Measurements from ENCODE around the gene TBCD.

Gene TBCD

DNA sequence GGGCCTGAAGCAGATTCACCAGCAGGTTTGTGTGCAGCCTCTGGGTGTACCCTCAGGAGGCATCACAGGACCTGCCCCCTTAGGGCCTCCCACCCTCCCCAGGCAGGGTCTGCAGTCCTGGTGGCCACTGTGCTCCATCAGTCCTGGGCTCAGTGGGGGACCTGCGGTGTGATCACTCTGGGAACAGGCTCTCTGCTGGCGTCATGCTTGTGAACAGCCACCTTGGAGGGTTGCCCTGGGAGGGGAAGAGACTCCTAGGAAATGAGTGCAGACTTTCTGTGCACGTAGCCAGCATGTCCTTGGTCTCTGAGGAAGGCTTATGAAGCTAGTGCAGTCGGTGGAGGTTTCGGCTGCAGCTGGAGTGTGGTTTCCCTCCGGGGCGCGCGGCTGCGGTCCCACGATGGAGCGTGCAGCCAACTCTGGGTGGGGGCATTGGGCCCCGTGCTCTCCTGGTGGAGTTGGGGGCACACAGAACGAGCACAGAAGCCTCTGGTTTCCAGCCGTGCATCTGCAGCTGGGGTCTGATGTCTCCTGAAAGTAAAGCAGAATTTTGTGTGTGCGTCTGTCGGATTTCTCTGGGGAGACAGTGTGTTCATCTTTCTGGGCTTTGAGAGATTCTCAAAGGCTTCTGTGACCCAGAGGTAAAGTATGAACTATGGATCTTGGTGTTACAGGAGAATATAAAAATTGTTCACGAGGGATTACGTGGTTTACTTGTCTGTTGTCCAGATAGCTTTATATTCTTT is 156.1 kb downstream of the TBCD start:
- DNase-seq (ENCODE audit: low spot score): no peak

DNA sequence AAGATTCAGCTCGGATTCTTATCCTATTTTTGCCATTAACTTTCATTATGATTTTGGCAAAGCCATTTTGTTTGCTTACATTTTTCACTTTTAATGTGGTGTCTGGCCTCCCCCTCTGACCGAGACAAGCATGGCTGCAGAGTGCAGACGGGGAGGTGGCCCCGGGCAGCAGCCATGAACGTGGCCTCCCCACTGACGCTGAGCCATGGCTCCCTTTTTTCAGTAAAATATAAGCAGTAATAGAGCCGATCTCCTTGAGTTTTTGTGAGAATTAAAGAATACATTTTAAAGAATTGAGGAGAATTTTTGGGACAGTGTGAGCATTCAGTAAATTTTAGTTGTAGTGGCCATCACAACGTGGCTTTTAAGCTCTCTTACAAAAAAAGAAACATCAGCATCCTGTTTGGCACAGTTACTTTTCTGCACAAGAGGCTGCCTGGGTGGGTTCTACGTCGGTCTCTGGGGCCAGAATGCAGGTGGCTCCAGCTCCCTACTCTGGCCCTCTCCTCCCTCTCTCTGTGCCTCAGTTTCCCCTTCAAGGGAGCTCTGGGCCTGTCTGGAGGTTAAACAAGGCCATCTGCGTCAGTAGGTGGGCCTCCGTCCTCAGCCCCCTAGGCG is 156.8 kb downstream of the TBCD start:
- DNase-seq (ENCODE audit: low spot score): no peak

DNA sequence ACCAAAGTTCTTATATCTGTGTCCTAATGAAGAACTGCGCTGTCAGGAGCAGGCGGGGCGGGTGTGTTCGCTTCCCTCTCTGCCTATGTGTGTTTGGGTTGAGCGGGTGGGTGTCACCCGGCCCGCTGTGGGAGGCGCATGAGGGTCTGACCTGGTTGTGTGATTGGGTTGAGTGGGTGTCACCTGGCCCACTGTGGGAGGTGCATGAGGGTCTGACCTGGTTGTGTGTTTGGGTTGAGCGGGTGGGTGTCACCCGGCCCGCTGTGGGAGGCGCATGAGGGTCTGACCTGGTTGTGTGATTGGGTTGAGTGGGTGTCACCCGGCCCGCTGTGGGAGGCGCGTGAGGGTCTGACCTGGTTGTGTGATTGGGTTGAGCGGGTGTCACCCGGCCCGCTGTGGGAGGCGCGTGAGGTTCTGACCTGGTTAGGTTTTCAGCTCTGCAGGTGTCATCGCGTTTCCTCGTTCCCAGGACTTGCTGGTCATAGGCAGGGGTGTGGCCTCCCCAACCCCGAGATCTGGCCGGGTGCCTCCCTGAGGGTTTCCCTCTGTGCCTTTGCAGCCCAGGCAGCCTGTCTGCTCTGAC is 157.5 kb downstream of the TBCD start:
- peak; percentile 31 for DNase-seq (ENCODE audit: low spot score)

DNA sequence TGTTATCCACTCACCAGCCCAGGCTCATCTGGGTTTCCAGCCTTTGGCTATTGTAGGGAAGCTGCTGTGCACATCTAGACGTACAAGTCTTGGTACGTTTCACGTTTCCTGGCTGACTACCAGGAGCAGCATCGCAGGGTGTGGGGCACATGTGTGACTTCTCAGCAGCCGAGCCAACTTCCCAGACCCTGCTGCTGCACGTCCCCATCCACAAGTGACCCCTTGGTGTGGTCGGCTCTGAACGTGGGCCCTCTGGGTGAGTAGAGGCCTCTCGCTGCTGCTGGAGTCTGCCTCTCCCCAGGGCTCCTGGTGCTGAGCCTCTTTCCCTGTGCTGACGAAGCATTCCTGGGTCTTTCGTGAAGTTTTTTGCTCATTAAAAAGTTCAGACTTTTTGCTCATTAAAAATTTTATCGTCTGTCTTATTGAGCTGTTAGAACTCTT is 158.2 kb downstream of the TBCD start:
- peak; percentile 12 for DNase-seq (ENCODE audit: low spot score)

DNA sequence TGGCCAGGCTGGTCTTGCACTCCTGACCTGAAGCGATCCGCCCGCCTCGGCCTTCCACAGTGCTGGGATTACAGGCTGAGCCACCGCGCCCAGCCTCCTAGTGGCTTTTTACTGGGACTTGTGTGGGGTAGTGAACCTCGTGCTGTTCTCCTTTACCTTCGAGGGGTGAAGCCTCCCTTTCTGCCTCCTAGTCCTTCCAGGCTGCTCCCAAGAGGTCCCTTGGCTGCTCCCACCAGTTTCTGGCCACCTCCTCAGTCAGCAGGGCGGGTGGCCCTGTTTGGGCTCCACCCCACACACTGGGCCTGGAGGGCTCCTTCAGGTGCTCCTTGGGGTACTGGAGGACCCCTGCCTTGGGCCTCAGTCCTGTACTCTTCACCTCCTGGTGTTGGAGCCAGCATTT is 158.9 kb downstream of the TBCD start:
- DNase-seq (ENCODE audit: low spot score): no peak

DNA sequence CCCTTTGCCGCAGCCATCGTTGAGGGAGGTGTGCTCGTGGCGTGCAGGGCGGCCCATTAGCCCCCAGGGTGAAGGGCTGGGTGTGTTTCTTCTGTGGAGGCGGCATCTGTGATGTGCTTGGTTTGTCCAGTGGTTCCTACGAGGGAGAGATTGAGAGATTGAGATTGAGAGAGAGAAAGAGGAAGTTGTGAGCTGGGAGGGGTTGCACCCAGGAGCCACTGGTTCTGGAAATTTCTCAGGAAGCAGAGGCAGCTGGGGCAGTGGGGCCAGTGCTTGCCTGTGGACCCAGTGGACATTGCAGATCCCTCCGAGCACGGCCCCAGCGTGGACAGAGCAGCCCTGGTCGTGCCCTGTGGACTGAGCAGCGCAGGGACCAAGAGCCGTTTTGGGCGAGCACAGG is 160.0 kb downstream of the TBCD start:
- no peak for DNase-seq (ENCODE audit: low spot score)

DNA sequence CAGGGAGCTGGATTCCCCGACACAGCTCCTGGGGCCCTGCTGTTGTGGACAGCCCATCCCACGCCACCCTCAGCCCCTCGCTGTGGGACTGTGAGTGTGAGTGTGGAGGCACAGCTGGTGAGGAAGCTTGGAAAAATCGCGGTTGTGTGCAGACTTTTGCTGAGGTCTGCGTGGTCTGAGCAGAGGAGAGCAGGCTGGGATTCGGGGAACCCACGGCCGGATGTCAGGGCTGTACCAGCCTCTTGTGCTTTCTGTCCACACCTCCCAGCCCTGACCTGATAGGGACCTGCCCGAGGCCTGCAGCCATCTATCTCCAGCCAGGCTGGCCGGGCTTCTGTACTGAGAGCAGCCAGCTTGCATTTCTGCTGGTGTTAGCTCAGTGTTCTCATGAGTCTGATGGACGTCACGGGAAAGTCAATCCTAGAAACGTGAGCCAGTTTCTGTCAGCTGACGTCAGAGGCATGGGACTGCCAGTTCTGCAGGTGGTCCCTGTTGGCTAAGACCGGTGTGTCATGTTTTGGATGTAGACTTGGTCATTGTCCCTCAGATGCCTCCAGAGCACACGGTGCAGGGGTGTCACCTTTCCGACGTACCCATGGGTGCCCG is 160.7 kb downstream of the TBCD start:
- no peak for DNase-seq (ENCODE audit: low spot score)

DNA sequence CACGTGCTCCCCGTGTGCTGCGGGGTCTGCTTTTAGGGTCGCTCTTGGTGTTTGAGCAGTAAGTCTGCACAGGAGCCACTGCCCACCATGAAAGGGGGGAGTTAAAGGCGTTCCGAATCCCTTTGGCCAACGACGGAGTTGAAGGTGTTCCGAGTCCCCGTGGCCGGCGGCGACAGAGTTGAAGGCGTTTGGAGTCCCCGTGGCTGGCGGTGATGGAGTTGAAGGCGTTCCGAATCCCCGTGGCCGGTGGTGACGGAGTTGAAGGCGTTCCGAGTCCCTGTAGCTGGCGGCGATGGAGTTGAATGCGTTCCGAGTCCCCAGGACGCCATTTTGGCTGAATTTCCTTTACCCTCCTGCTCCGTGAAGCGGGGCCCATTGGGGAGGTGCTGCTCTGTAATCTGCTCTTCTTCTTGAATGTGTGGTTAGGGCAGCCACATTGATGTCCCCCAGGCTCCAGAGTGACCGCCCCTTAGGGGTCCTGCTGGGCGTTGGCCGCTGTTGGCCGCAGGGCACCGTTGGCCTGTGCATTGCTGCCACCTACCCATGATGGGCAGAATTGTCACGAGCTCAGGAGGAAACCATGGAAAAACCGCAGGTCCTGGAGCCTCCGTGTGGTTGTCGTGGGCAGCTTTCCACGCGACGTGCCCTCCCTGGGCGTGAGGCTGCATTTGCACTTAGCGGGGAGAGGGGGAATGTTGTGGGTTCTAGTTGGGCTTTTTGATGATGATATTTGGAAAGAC is 161.6 kb downstream of the TBCD start:
- DNase-seq (ENCODE audit: low spot score): no peak

DNA sequence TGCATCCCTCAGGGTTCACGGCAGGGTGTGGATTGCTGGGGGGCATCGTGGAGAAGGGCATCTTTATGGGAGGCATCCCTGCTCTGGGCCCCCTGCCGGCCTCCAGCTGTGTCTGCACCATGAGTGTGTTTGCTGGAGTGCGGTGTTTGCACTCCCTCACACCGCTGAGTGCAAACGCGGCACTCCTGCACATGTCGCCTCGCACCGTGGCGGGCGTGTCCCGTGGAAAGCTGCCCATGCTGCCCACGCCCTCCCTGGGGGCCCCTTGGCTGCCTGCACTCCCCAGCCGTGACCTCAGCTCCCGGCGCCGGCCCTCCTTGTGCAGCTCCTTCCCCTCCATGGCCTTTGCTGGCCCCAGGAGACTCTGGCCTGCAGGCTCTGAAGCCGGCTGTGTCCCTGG is 162.5 kb downstream of the TBCD start:
- peak; percentile 71 for DNase-seq (ENCODE audit: low spot score)

DNA sequence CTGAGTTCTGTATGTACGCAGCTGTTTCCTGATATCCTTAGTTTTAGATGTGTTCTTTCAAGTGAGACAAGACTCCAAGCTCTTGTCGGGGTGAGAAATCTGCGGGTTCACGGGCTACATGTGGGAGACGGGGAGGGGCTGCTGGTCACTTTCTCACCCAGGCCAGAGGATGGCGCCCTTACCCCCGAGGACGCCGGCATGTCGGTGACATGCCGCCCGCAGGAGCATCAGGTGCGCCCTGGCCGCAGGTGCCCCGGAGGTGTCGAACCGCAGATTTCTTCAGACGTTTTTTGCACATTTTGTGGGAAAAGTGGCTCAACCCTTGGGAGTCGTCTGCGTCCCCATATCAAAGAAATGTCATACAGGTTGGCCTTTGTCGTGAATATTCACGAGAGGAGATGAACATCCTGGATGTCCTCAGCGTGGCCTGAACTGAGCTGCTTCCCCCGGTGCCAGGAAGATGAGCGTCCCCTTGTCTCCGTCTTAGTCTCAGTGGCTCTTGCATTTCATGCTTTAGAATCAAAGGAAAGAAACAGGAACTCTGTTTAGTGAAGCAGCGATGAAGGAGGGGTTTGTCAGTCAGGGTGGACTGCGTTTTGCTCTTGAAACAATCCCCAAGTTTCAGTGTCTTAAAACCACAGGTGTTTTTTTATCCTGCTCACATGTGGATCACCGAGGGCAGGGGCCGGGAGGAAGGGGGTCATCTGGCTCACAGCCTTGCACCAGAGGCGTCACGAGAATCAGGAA is 163.3 kb downstream of the TBCD start:
- no peak for DNase-seq (ENCODE audit: low spot score)

DNA sequence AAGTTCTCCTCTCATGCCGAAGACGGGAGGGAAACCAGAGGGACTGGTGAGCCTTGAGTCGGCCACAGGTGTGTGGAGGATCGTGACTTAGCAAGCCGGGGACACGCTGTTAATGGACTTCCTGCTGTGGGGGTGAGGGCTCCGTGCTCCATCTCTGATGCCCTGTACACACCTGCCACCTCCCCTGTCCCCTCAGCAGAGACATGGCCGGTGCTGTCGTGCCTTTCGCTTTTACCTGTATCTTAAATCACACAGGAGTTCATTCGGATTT is 163.8 kb downstream of the TBCD start:
- DNase-seq (ENCODE audit: low spot score): no peak

DNA sequence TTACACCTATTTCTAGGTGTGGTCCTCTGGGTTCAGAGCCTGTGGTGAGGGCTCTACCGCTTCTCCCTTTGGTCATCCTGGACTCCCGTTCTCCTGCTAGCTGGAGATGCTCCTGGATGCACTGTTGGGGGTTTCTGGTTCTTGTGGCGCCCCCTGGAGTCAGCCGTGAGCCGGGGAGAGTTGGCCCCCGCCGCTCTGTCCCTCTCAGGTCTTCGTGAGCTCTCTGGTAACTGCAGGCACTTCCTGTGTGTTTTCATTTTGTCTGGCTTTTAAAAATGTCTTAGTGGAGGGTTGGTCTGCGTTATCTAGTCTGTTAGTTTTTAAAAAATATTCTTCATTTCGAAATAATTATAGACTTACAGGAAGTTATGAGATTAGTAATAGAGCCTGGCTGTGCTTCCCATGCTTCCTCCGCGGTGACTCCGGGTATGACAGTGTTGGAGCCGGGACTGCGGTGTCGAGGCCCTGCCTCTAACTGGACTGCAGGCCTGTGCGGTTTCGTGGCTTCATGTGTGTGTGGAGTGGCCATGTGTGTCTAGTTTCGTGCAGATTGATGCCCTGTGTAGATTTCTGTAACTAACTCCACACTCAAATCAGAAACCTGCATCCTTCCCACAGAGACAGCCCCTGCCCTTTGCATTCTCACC is 166.0 kb downstream of the TBCD start:
- DNase-seq (ENCODE audit: low spot score): peak; percentile 20

DNA sequence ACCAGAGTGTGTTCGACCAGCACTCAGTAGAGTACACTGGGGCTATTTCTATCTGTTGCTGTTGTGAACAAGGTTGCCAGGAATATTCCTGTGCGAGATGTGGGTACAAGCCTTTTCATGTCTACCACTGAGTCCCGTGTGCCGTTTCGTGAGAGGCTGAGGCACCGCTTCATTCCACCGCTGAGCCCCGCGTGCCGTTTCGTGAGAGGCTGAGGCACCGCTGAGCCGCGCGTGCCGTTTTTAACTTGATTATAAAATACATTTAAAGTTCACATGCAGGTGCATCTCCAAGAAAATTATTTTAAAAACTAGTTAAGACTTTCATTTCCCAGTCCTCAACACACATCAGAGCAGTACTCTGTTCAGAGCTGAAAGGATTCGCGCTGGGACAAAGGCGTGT is 166.6 kb downstream of the TBCD start:
- DNase-seq (ENCODE audit: low spot score): no peak

DNA sequence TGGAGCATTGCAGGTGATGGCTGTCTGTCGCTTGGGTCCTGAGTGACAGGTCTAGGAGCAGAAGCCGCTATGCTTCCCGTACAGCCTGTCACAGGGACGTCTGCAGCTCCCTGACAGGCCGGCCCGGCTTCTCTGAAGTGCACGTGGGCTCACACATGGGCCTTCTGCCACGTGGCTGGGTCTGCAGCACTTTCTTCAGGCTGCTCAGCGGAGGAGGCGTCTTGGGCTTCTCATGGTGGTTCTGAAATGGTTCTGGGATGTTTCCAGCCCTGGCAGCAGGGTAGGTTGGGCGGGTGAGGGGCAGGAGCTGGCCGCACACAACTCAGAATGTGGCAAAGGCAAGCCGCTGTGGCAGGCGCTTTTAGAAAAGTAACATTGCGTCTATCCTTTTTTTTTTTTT is 168.3 kb downstream of the TBCD start:
- no peak for DNase-seq (ENCODE audit: low spot score)

DNA sequence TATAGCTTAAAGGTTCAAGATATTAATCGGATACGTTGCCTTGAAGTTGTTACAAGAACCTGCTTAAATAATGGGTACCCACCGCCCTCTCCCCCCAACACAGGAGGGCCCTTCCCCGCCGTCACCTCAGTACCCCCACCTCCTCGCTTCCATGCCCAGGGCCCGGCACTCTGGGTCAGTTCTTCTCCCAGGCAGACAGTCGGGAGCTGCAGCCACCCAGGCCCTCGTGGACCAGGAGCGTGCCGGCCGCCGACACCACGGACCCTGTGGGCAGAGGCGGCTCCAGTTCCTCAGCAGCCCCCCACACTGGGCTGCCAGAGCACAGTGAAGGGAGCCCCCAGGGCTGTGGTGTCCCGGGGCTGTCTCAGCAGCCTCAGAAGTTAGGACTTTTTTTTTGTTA is 168.8 kb downstream of the TBCD start:
- no peak for DNase-seq (ENCODE audit: low spot score)

DNA sequence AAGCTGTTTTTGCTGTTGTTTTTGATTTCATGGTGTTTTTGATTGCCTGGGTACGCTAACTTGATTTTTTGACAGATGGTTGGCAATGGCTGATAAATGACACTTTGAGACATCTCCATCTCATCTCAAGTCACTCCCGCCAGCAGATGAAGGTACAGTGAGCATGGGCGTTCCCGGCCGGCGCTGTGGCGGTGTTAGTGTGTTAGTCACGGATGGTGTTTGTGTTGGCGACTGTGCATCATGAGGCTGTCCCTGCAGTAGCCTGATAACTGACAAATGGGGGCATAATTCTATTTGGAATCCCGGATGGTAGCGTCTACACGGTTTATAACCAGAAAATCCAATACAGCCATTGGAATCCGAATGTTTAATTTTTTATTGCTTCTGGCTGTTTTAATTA is 169.6 kb downstream of the TBCD start:
- no peak for DNase-seq (ENCODE audit: low spot score)

DNA sequence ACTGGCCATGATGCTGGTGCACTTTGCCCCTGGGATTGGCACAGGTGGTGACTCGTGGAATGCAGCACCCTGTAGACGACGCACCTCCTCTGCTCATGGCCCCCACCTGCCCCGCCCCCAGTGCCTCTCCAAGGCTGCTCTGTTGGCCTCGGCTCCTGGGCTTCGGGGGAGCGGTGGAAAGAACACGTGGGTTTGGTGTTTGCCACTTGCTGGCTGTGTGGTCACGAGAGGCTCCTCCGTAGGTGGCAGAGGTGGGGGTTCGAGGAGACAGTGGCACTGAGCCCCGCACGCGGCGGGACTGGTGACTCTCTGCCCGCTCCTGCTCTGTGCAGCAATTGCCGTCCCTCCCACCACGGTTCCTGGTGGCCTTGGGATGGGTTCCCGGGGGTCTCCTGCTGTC is 170.8 kb downstream of the TBCD start:
- DNase-seq (ENCODE audit: low spot score): no peak

DNA sequence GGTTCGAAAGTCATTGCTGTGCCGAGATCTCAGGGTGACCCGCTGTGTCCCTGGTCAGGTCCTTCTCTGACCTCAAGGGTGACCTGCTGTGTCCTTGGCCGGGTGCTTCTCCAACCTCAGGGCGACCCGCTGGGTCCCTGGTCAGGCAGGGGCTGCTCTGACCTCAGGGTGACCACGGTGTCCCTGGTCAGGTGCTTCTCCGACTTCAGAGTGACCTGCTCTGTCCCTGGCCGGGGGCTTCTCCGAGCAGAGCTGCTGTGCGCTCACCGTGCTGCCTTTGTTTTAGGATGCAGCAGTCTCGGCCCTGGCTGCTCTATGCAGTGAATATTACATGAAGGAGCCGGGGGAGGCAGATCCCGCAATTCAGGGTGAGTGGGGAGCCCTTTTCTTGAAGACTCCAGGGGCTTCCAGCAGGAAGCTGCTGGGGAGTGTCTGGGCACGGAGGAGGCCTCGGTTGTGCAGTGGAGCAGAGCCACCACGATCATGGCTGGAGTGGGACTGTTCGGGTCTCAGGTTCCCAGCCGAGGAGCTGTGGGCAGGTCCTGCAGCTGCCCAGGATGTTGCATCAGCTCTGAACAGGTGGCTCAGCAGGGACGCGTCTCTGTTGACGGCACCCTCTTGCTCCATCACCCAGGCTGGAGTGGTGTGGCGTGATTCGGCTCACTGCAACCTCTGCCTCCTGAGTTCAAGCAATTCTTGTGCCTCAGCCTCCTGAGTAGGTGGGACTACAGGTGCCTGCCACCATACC is 171.7 kb downstream of the TBCD start:
- no peak for DNase-seq (ENCODE audit: low spot score)

DNA sequence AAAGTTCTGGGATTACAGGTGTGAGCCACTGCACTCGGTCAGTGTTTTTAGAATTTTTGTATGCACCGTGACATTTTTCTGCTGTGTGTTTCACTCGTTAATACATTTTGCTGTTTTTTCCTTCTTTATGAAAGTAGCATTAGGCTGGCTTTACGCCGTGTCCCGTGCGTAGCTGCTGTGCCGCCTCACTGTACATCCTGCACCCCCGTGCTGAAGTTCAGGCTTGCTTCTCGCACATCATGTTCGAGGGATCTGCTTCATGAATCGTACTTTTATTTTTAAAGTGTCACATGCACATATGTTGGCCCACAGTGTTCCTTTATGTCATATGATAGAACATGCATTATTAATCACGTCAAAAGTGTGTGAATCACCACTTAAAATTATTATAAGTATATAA is 172.3 kb downstream of the TBCD start:
- DNase-seq (ENCODE audit: low spot score): no peak

DNA sequence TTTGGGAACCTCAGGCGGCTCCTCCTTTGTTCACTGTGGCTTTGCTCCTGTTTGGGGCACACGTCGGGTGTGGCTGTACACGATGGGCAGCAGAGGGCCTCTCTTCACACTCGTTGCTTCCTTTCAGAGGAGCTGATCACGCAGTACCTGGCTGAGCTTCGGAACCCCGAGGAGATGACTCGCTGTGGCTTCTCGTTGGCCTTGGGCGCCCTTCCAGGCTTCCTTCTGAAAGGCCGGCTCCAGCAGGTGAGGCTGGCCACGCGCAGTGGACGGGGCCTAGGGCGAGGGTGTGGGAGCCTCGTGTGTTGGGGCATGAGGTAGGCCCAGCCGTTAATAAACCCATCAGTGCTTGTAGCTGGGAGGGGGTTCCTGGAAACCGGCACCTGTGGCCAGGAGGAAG is 172.9 kb downstream of the TBCD start:
- DNase-seq (ENCODE audit: low spot score): no peak

DNA sequence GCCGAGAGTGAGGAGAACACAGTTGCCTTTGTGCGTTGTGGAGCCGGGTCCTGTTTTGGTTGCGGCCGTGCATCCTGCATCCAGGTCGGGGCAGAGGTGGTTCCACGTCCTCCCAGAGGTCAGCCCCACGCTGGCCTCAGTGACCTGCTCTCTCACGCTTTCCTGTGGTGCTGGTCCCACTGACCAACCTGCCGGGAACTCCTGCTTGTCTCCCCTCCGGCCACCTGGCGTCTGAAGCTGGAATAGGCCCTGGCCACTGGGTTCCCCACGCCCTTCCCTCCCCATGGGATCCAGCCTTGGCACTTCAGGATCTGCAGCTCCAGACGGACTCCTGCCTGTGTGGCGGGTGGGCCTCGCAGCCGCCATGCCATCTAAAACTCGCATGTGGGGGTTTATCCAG is 173.5 kb downstream of the TBCD start:
- DNase-seq (ENCODE audit: low spot score): no peak
